H1 (cell line): ENCODE data around the gene AGPAT3. TPM values are rescaled to one million over a fixed set of nuclear protein-coding genes. Genes with fewer than 3 reads are reported as not detected.

Experiments
- CTCF ChIA-PET: fragments of 300-600 bp; sonication (Branson Sonifier 250); formaldehyde crosslinking; loops from one replicate; lab custom pipeline; 2021; ENCODE audit not compliant: partially characterized antibody; lab: Charles Lee
- POLR2A ChIA-PET: fragments of 300-600 bp; sonication (Branson Sonifier 250); formaldehyde crosslinking; loops from one replicate; lab custom pipeline; 2021; ENCODE audit warnings: inconsistent platforms; ENCODE audit not compliant: partially characterized antibody; lab: Charles Lee
- DNase-seq, 2 experiments: peaks; one replicate each; pipeline versions ENCODE4 v3.0.0 to v3.0.0-alpha.2; 2010 to 2022; ENCODE audit warnings: low spot score in 2 of 2, low read depth in 1 of 2, mixed read lengths in 1 of 2
- FAIRE-seq: peaks from 2 replicates; lab custom pipeline; 2011; peaks lifted over from hg19 to GRCh38; lab: Jason Lieb, UNC
- H2AFZ ChIP-seq: 2 replicates; pipeline ENCODE4 v1.8.1; 2012; ENCODE audit warnings: low read length, inconsistent platforms
- H2AK5ac ChIP-seq: 2 replicates; pipeline ENCODE4 v1.6.1; 2013; ENCODE audit warnings: low read depth, low read length
- H2BK120ac ChIP-seq: replicated peaks from 2 replicates; pipeline ENCODE3; 2013; ENCODE audit warnings: low read depth, low read length, inconsistent platforms
- H2BK12ac ChIP-seq: 2 replicates; pipeline ENCODE4 v1.6.1; 2013; ENCODE audit warnings: low read depth, low read length
- H2BK15ac ChIP-seq: 2 replicates; pipeline ENCODE4 v1.6.1; 2013; ENCODE audit warnings: low read length
- H2BK20ac ChIP-seq: 2 replicates; pipeline ENCODE4 v1.6.1; 2013; ENCODE audit warnings: low read length
- H2BK5ac ChIP-seq: 2 replicates; pipeline ENCODE4 v1.6.1; 2013; ENCODE audit warnings: low read depth, low read length
- H3K14ac ChIP-seq: 2 replicates; pipeline ENCODE4 v1.6.1; 2013; ENCODE audit warnings: inconsistent platforms; ENCODE audit not compliant: insufficient read length
- H3K18ac ChIP-seq: 2 replicates; pipeline ENCODE4 v1.6.1; 2013; ENCODE audit warnings: low read length; ENCODE audit errors: extremely low read depth
- H3K23ac ChIP-seq: 2 replicates; pipeline ENCODE4 v1.6.1; 2013; ENCODE audit warnings: inconsistent platforms; ENCODE audit not compliant: insufficient read length
- H3K23me2 ChIP-seq: 2 replicates; pipeline ENCODE4 v1.6.1; 2013; ENCODE audit warnings: low read depth, low read length
- H3K27ac ChIP-seq: 2 replicates; pipeline ENCODE4 v1.6.1; 2011; ENCODE audit warnings: low read depth, low read length, inconsistent platforms
- H3K27me3 ChIP-seq, 4 experiments: replicated peaks in 1 of 4; 1 replicate in 1 of 4; 2 replicates in 3 of 4; pipeline versions ENCODE4 v1.6.1 to v1.8.1; 2011 to 2013; ENCODE audit warnings: low read length in 3 of 4, mild to moderate bottlenecking in 3 of 4, inconsistent platforms in 2 of 4, mixed read lengths in 2 of 4, moderate library complexity in 1 of 4; ENCODE audit not compliant: control insufficient read depth in 3 of 4, insufficient read depth in 3 of 4; ENCODE audit errors: extremely low read depth in 1 of 4
- H3K36me3 ChIP-seq, 4 experiments: 2 replicates each; pipeline versions ENCODE4 v1.6.1 to v1.8.1; 2011 to 2013; ENCODE audit warnings: mild to moderate bottlenecking in 4 of 4, low read length in 3 of 4, moderate library complexity in 2 of 4, control low read depth in 1 of 4, inconsistent platforms in 1 of 4; ENCODE audit not compliant: insufficient read depth in 4 of 4, control insufficient read depth in 2 of 4
- H3K4ac ChIP-seq: replicated peaks from 2 replicates; pipeline ENCODE3; 2013; ENCODE audit warnings: low read length, low read depth, mixed read lengths, inconsistent platforms; ENCODE audit not compliant: insufficient read length
- H3K4me1 ChIP-seq, 4 experiments: replicated peaks in 1 of 4; 1 replicate in 1 of 4; 2 replicates in 3 of 4; pipeline versions ENCODE4 v1.6.1 to v1.8.1; 2011 to 2013; ENCODE audit warnings: low read length in 3 of 4, inconsistent platforms in 2 of 4, mixed read lengths in 1 of 4; ENCODE audit not compliant: insufficient read depth in 4 of 4, control insufficient read depth in 3 of 4
- H3K4me2 ChIP-seq, 2 experiments: 2 replicates each; pipeline versions ENCODE4 v1.6.1 to v1.8.1; 2011 to 2013; ENCODE audit warnings: low read depth in 2 of 2, low read length in 2 of 2, control low read depth in 1 of 2, inconsistent platforms in 1 of 2, mild to moderate bottlenecking in 1 of 2; ENCODE audit not compliant: insufficient read depth in 1 of 2
- H3K4me3 ChIP-seq, 4 experiments: fragments of 200-600, 300-600 bp in 1 of 4; sonication (generic), shearing (Covaris generic), sonication (Bioruptor Twin) in 1 of 4; 2 replicates each; pipeline versions ENCODE4 v1.5.1 to v1.8.1; 2011 to 2016; ENCODE audit warnings: low read length in 4 of 4, low read depth in 3 of 4, control low read depth in 2 of 4, inconsistent platforms in 2 of 4, mild to moderate bottlenecking in 2 of 4, mixed read lengths in 1 of 4, moderate library complexity in 1 of 4; ENCODE audit not compliant: insufficient read depth in 2 of 4; ENCODE audit errors: extremely low read depth in 1 of 4
- H3K56ac ChIP-seq: replicated peaks from 2 replicates; pipeline ENCODE3; 2013; ENCODE audit warnings: low read depth, mild to moderate bottlenecking, mixed read lengths, low read length, inconsistent platforms; ENCODE audit not compliant: insufficient read length
- H3K79me1 ChIP-seq: 2 replicates; pipeline ENCODE4 v1.6.1; 2013; ENCODE audit warnings: low read depth, low read length, control low read depth
- H3K79me2 ChIP-seq, 2 experiments: 2 replicates each; pipeline versions ENCODE4 v1.6.1 to v1.8.1; 2012 to 2013; ENCODE audit warnings: low read length in 2 of 2, mild to moderate bottlenecking in 2 of 2, inconsistent platforms in 1 of 2; ENCODE audit not compliant: insufficient read depth in 2 of 2, control insufficient read depth in 1 of 2
- H3K9ac ChIP-seq, 4 experiments: replicated peaks in 1 of 4; 1 replicate in 1 of 4; 2 replicates in 3 of 4; pipeline versions ENCODE4 v1.6.1 to v1.8.1; 2011 to 2013; ENCODE audit warnings: low read depth in 3 of 4, low read length in 3 of 4, control low read depth in 2 of 4, mild to moderate bottlenecking in 2 of 4, moderate library complexity in 2 of 4, inconsistent platforms in 1 of 4; ENCODE audit errors: extremely low read depth in 1 of 4
- H3K9me3 ChIP-seq, 2 experiments: 2 replicates each; pipeline versions ENCODE4 v1.6.1 to v1.8.1; 2012 to 2013; ENCODE audit warnings: mild to moderate bottlenecking in 2 of 2, moderate library complexity in 2 of 2, control low read depth in 1 of 2, inconsistent platforms in 1 of 2, low read depth in 1 of 2, low read length in 1 of 2, mixed read lengths in 1 of 2; ENCODE audit not compliant: insufficient read depth in 2 of 2
- H4K20me1 ChIP-seq, 2 experiments: replicated peaks in 1 of 2; 2 replicates each; pipeline versions ENCODE3 to v1.8.1; 2011 to 2013; ENCODE audit warnings: inconsistent platforms in 2 of 2, low read length in 2 of 2, mild to moderate bottlenecking in 1 of 2; ENCODE audit not compliant: insufficient read depth in 2 of 2, control insufficient read depth in 1 of 2
- H4K5ac ChIP-seq: 2 replicates; pipeline ENCODE4 v1.6.1; 2013; ENCODE audit warnings: low read length, low read depth, mixed read lengths, inconsistent platforms; ENCODE audit not compliant: insufficient read length
- H4K8ac ChIP-seq: 2 replicates; pipeline ENCODE4 v1.8.0; 2013; ENCODE audit warnings: mild to moderate bottlenecking, moderate library complexity, low read length, inconsistent platforms; ENCODE audit not compliant: insufficient read depth; ENCODE audit errors: extremely low read depth
- H4K91ac ChIP-seq: replicated peaks from 2 replicates; pipeline ENCODE3; 2013; ENCODE audit warnings: low read length, mixed read lengths, inconsistent platforms; ENCODE audit not compliant: insufficient read length
- ATF2 ChIP-seq: IDR thresholded peaks from 2 replicates; pipeline ENCODE4 v1.6.1; 2012; ENCODE audit warnings: low read length, inconsistent platforms
- CHD1 ChIP-seq: IDR thresholded peaks from 2 replicates; pipeline ENCODE4 v1.6.1; 2012; ENCODE audit warnings: low read depth, low read length, improper control_type of control experiment
- CTCF ChIP-seq, 3 experiments: IDR thresholded peaks; 1 replicate in 2 of 3; 2 replicates in 1 of 3; pipeline versions ENCODE4 v1.5.1 to v1.6.1; 2011; ENCODE audit warnings: low read length in 3 of 3, mild to moderate bottlenecking in 3 of 3, inconsistent platforms in 2 of 3, low read depth in 1 of 3, moderate library complexity in 1 of 3; ENCODE audit not compliant: insufficient read depth in 1 of 3; ENCODE audit errors: control extremely low read depth in 1 of 3
- GTF2F1 ChIP-seq: IDR thresholded peaks from 2 replicates; pipeline ENCODE4 v1.6.1; 2012; ENCODE audit warnings: low read depth, low read length, improper control_type of control experiment, borderline replicate concordance
- KDM4A ChIP-seq: IDR thresholded peaks from one replicate; pipeline ENCODE4 v1.7.1; 2012; ENCODE audit warnings: low read depth, mild to moderate bottlenecking, moderate library complexity, low read length, inconsistent platforms; ENCODE audit not compliant: severe bottlenecking
- PHF8 ChIP-seq: fragments of 200-600 bp; sonication (generic); conservative IDR thresholded peaks from 2 replicates; pipeline ENCODE4 v1.7.1; 2012; ENCODE audit warnings: low read depth, mild to moderate bottlenecking, inconsistent platforms, low read length, moderate library complexity
- SUZ12 ChIP-seq: fragments of 200-600 bp; sonication (generic); IDR thresholded peaks from 2 replicates; pipeline ENCODE4 v1.6.1; 2012; ENCODE audit warnings: mild to moderate bottlenecking, inconsistent platforms, low read length, moderate library complexity, mixed read lengths
- TEAD4 ChIP-seq: IDR thresholded peaks from 2 replicates; pipeline ENCODE4 v1.6.1; 2012; ENCODE audit warnings: low read depth, low read length, inconsistent platforms, mixed read lengths
- YY1 ChIP-seq: IDR thresholded peaks from 2 replicates; pipeline ENCODE4 v1.6.1; 2011; ENCODE audit warnings: low read depth, mild to moderate bottlenecking, low read length
- ZNF274 ChIP-seq: IDR thresholded peaks from 2 replicates; pipeline ENCODE4 v1.7.0; 2012; ENCODE audit warnings: low read length, borderline replicate concordance; ENCODE audit errors: extremely low read depth
- WGBS, 2 experiments: shearing (Covaris generic) in 1 of 2; methylation state at CpG; one replicate each; pipeline versions ENCODE4 v1.1.6 to v1.1.7; 2013 to 2015; ENCODE audit warnings: low lambda C conversion rate in 2 of 2, mixed read lengths in 2 of 2, inconsistent platforms in 1 of 2, low coverage in 1 of 2, missing lambda C conversion rate in 1 of 2; ENCODE audit not compliant: insufficient replicate concordance in 2 of 2, insufficient coverage in 1 of 2, insufficient read length in 1 of 2; ENCODE audit errors: extremely low coverage in 1 of 2, missing lambda C conversion rate in 1 of 2; 5-methylcytosine and 5-hydroxymethylcytosine counted together
- polyA plus RNA-seq, 7 experiments: library from polyadenylated mRNA; depleted of rRNA in 3 of 7; stranded (reverse) in 5 of 7; unstranded in 2 of 7; fragments of >200 nt in 5 of 7; fragments of 200-250 nt in 2 of 7; gene quantifications; 1 replicate in 5 of 7; 2 replicates in 1 of 7; 4 replicates in 1 of 7; pipeline versions ENCODE4 v1.2.1 to v1.2.3, GENCODE V29; 2011 to 2013; ENCODE audit warnings: missing spikeins in 2 of 7, mixed read lengths in 2 of 7
- total RNA-seq: library from RNA; stranded (reverse); fragmentation: NEBNext Ultra II Directional; extraction: Animal tissue kit (Norgen Biotek cat#: 25700); gene quantifications from 2 replicates; pipeline ENCODE4 v1.2.1, GENCODE V29; 2021

Gene AGPAT3
- total and polyA plus RNA-seq, 2 of the 8 experiments (the other 6 are each of a cell fraction or from before 2014, with no cell fraction given), result 5.8 to 7.3 TPM

- Histone ChIP-seq H3K4me2 (no peak overlapping the region), H3K9ac (no peak overlapping the region), H4K20me1 (no peaks in the 10 kb centered on the region), H2BK120ac (no peak overlapping the region), H3K4me1 (no peaks in the 10 kb centered on the region), H3K4me3 (no peak overlapping the region), H3K9me3 (no peaks in the 10 kb centered on the region), H4K8ac (no peak overlapping the region; the same call in 1 of the 2 replicates), H2AK5ac (no peak overlapping the region), H3K36me3 (no peaks in the 10 kb centered on the region), H3K18ac (no peak overlapping the region), H2BK12ac (no peak overlapping the region), H2BK20ac (no peak overlapping the region), H3K4ac (no peak overlapping the region), H3K79me1 (no peaks in the 10 kb centered on the region), H3K27ac (no peak overlapping the region; the same call in 1 of the 2 replicates), H3K23me2 (no peaks in the 10 kb centered on the region), H4K5ac (no peak overlapping the region), H3K56ac (no peak overlapping the region), H2BK15ac (no peak overlapping the region), H3K23ac (no peak overlapping the region), H2BK5ac (no peak overlapping the region), H3K79me2 (no peaks in the 10 kb centered on the region), H2AFZ (no peak overlapping the region), H3K27me3 (no peaks in the 10 kb centered on the region), H3K14ac (no peak overlapping the region), H4K91ac (no peak overlapping the region)
- no peak for DNase-seq
- WGBS, 2 experiments, result 86% methylated on average over 8 of the region's 15 CpGs; no CpG with 5 or more reads in 1 of the 2 experiments
- CTCF ChIA-PET, result interaction anchor here (1.2 to 2.6 kb wide), 2 partner anchors 8 to 29 kb away, joined by 3 to 16 read pairs; no protein-coding TSS in a partner anchor
- no peak for FAIRE-seq
- POLR2A ChIA-PET, result interaction anchor here (0.8 kb wide), 1 partner anchor 12 kb away, joined by 3 read pairs; no protein-coding TSS in a partner anchor
- TF ChIP-seq CTCF (IDR thresholded peaks at IDR 0.05; ENCODE audit: control extremely low read depth in 1 of 3, insufficient read depth in 1 of 3, low read depth in 1 of 3, low read length in 3 of 3), result no peak
- TF ChIP-seq SUZ12, result no peak
- TF ChIP-seq YY1, result no peak
- no peak for TF ChIP-seq GTF2F1
- no peak for TF ChIP-seq CHD1
- TF ChIP-seq ZNF274, result no peak
- TF ChIP-seq KDM4A, result no peak
- TF ChIP-seq TEAD4, result no peak
- no peak for TF ChIP-seq ATF2
- no peak for TF ChIP-seq PHF8
These were observed 103.0 kb downstream of the AGPAT3 start for GRCh38 chr21:43967981-43968380.
